Gastroesophageal sphincter (tissue), 4 donors: ENCODE measurements around the gene ARMH2. TPM values are rescaled to one million over a fixed set of nuclear protein-coding genes. Genes with fewer than 3 reads are reported as not detected.

Source experiments
- ATAC-seq: fragments of 150-250 bp; one replicate; pipeline ENCODE4 v1.9.1; 2016; ENCODE audit warnings: mild to moderate bottlenecking, moderate library complexity
- H3K27ac ChIP-seq, 4 donors: fragments of 200-600 bp; sonication (generic) in 3 of 4; 1 replicate in 3 of 4; 2 replicates in 1 of 4; pipeline ENCODE4 v1.5.1; 2016 to 2019
- H3K27me3 ChIP-seq: fragments of 200-600 bp; sonication (generic); one replicate; pipeline ENCODE4 v1.5.1; 2019
- H3K36me3 ChIP-seq, 2 donors: fragments of 200-600 bp; sonication (generic); one replicate each; pipeline ENCODE4 v1.5.1; 2019; ENCODE audit warnings: control low read depth in 1 of 2
- H3K4me1 ChIP-seq, 3 donors: fragments of 200-600 bp; sonication (generic); 1 replicate in 2 of 3; 2 replicates in 1 of 3; pipeline ENCODE4 v1.5.1; 2016 to 2019; ENCODE audit warnings: control low read depth in 2 of 3
- H3K4me3 ChIP-seq, 2 donors: fragments of 200-600 bp; sonication (generic); one replicate each; pipeline ENCODE4 v1.5.1; 2019; ENCODE audit warnings: mild to moderate bottlenecking in 1 of 2, moderate library complexity in 1 of 2
- H3K9me3 ChIP-seq, 3 donors: fragments of 200-600 bp; sonication (generic); one replicate each; pipeline ENCODE4 v1.5.1; 2017 to 2019; ENCODE audit warnings: control low read depth in 2 of 3
- CTCF ChIP-seq, 4 experiments: fragments of 200-600 bp in 2 of 4; fragments of 450-650 bp in 2 of 4; sonication (generic) in 1 of 4; IDR thresholded peaks; one replicate each; pipeline ENCODE4 v1.5.1; 2017 to 2019; ENCODE audit warnings: antibody characterized with exemption in 4 of 4, mild to moderate bottlenecking in 2 of 4, moderate library complexity in 2 of 4
- EP300 ChIP-seq: sonication (generic); formaldehyde crosslinking; IDR thresholded peaks from one replicate; pipeline ENCODE4 v1.6.1; 2017; ENCODE audit warnings: antibody characterized with exemption, mild to moderate bottlenecking
- POLR2A ChIP-seq, 2 donors: fragments of 450-650 bp; IDR thresholded peaks; one replicate each; pipeline ENCODE4 v1.6.1; 2017; ENCODE audit warnings: antibody characterized with exemption in 2 of 2, mild to moderate bottlenecking in 2 of 2, moderate library complexity in 1 of 2
- POLR2AphosphoS5 ChIP-seq: sonication (generic); formaldehyde crosslinking; IDR thresholded peaks from one replicate; pipeline ENCODE4 v1.6.1; 2017; ENCODE audit warnings: antibody characterized with exemption
- WGBS, 2 donors: methylation state at CpG; one replicate each; pipeline ENCODE4 v1.1.5; 2018; ENCODE audit warnings: low coverage in 1 of 2; 5-methylcytosine and 5-hydroxymethylcytosine counted together
- total RNA-seq, 4 donors: library from RNA; depleted of rRNA; stranded (reverse); fragments of >200 nt; gene quantifications; one replicate each; pipeline ENCODE4 v1.1.0, GENCODE V29; 2016

Gene ARMH2
- total RNA-seq, 4 donors from 2014 or later = 0.54 TPM; not detected in 3

- TF ChIP-seq CTCF (IDR thresholded peaks at IDR 0.05) (no peak), POLR2A (IDR thresholded peaks at IDR 0.05) (no peak), EP300 (no peak), POLR2AphosphoS5 (no peak)
These were observed 24.0 kb upstream of the ARMH2 start for GRCh38 chr6:24822696-24823095.

GRCh38 chr6:24821860-24822444, 23.2 kb upstream of the ARMH2 start:
- WGBS, 2 donors = 88 to 100% methylated on average over 2 to 3 of the region's 3 CpGs
- Histone ChIP-seq H3K9me3 (no peaks in the 10 kb centered on the region), H3K4me3 (no peak overlapping the region), H3K27me3 (no peaks in the 10 kb centered on the region), H3K27ac (no peak overlapping the region), H3K4me1 (no peaks in the 10 kb centered on the region), H3K36me3 (no peaks in the 10 kb centered on the region)
- ATAC-seq = no peak
- TF ChIP-seq POLR2AphosphoS5 = no peak
- no peak for TF ChIP-seq EP300
- no peak for TF ChIP-seq POLR2A (IDR thresholded peaks at IDR 0.05)
- TF ChIP-seq CTCF (IDR thresholded peaks at IDR 0.05) = no peak

More at GRCh38 chr6:24822696-24823095, 24.0 kb upstream of the ARMH2 start:
- no peak overlapping the region for H3K4me3 ChIP-seq
- no peak for ATAC-seq
- H3K9me3 ChIP-seq = no peaks in the 10 kb centered on the region
- H3K4me1 ChIP-seq = no peaks in the 10 kb centered on the region
- no peaks in the 10 kb centered on the region for H3K36me3 ChIP-seq
- no peak overlapping the region for H3K27ac ChIP-seq
- H3K27me3 ChIP-seq = no peaks in the 10 kb centered on the region
- 100% methylated on average over 3 of the region's 6 CpGs; no CpG with 5 or more reads in 1 of the 2 donors for WGBS, 2 donors

GRCh38 chr6:24818346-24818745, 19.6 kb upstream of the ARMH2 start:
- Histone ChIP-seq H3K4me3 (no peak overlapping the region), H3K27me3 (no peaks in the 10 kb centered on the region), H3K27ac (no peak overlapping the region), H3K9me3 (no peaks in the 10 kb centered on the region), H3K36me3 (no peaks in the 10 kb centered on the region), H3K4me1 (no peaks in the 10 kb centered on the region)
- ATAC-seq = no peak
- WGBS, 2 donors = 58 to 85% methylated on average over 2 of the region's 2 CpGs
- TF ChIP-seq POLR2AphosphoS5 (no peak), EP300 (no peak), CTCF (IDR thresholded peaks at IDR 0.05) (no peak), POLR2A (IDR thresholded peaks at IDR 0.05) (no peak)

- WGBS, 2 donors = 79 to 89% methylated on average over 2 to 3 of the region's 3 CpGs
- no peaks in the 10 kb centered on the region for H3K36me3 ChIP-seq
- no peak overlapping the region for H3K27ac ChIP-seq
- no peaks in the 10 kb centered on the region for H3K9me3 ChIP-seq
- H3K4me3 ChIP-seq = no peak overlapping the region
- H3K4me1 ChIP-seq = no peaks in the 10 kb centered on the region
- no peaks in the 10 kb centered on the region for H3K27me3 ChIP-seq
- ATAC-seq = no peak
- TF ChIP-seq POLR2AphosphoS5 (no peak), CTCF (IDR thresholded peaks at IDR 0.05) (no peak), EP300 (no peak), POLR2A (IDR thresholded peaks at IDR 0.05) (no peak)
These were observed 11.0 kb upstream of the ARMH2 start for GRCh38 chr6:24809728-24810127.

GRCh38 chr6:24807584-24807983, 8.9 kb upstream of the ARMH2 start:
- WGBS, 2 donors = 92 to 94% methylated on average over 2 to 3 of the region's 3 CpGs
- Histone ChIP-seq H3K9me3 (no peaks in the 10 kb centered on the region), H3K36me3 (no peaks in the 10 kb centered on the region), H3K4me3 (no peak overlapping the region), H3K27me3 (no peaks in the 10 kb centered on the region), H3K27ac (no peak overlapping the region), H3K4me1 (no peaks in the 10 kb centered on the region)
- TF ChIP-seq POLR2AphosphoS5 (no peak), EP300 (no peak), CTCF (IDR thresholded peaks at IDR 0.05) (no peak)
- no peak for ATAC-seq
